Measurements from ENCODE around the gene FAM83E. TPM values are rescaled to one million over a fixed set of nuclear protein-coding genes. Genes with fewer than 3 reads are reported as not detected.

The FAM83E gene
- total RNA-seq, 1 donor from 2014 or later = 0.48 TPM

- DNase-seq (ENCODE audit: low spot score) = no peak
Observed at GRCh38 chr19:48628486-48629296, 13.8 kb upstream of the FAM83E start.

GRCh38 chr19:48627865-48628314, 13.0 kb upstream of the FAM83E start:
- DNase-seq (ENCODE audit: low spot score) = no peak

GRCh38 chr19:48627201-48627864, 12.5 kb upstream of the FAM83E start:
- DNase-seq (ENCODE audit: low spot score) = no peak

DNA sequence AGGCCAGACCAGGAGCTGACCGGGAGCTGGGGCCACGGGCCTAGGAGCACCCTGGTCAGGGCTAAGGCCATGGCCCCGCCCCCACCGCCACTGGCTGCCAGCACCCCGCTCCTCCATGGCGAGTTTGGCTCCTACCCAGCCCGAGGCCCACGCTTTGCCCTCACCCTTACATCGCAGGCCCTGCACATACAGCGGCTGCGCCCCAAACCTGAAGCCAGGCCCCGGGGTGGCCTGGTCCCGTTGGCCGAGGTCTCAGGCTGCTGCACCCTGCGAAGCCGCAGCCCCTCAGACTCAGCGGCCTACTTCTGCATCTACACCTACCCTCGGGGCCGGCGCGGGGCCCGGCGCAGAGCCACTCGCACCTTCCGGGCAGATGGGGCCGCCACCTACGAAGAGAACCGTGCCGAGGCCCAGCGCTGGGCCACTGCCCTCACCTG, 11.0 kb upstream of the FAM83E start:
- DNase-seq (ENCODE audit: low spot score) = no peak

GRCh38 chr19:48624791-48625723, 10.2 kb upstream of the FAM83E start:
- no peak for DNase-seq (ENCODE audit: low spot score)

DNA sequence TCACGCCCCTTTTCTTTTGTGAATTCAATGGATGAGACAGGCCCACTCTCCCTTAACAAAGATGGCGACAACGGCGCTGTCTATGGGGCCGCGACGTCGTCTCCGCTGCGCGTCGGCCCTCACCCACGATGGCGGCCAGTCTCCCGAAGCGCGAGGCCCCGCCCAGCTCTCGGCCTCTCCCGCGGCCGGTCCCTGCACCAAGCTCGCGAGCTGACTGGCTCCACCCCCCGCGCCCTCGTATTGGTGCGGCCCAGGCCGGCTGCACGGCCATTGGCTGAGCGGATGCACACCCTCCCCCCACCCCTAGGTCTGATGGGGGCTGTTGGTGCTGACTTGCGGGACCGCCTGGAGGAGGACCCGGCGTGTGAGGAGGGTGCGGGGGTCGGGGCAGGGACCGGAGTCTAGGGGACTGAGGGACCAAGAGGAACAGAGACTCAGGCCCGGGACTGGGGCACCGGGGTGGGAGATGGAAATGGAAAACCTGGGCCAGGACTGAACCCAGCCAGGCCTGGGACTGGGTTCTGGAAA, 9.3 kb upstream of the FAM83E start:
- peak; percentile 99 for DNase-seq (ENCODE audit: low spot score)

DNA sequence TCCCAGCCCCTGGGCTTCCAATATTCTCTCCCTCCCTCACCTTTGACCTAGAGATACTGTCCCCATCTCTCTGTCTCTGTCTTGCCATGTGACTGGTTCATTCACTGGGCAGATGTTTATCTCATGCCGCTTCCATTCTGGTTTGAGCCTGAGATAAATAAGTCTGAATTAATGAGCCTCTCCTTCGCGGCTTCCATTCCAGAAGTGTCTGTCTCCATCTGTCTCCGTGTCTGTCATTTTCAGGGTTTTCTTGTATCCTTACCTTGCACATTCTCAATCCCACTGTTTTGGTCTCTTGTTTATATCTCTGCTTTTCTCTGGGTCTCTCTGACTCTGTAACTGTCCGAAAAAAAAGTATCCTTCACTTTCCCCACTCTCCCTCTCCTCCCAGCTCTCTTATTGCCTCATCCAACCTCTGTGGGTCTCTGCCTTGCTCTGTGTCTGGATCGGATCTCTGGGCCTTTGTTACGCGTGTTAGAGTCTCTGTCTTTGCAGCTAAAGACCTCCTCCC, 8.7 kb upstream of the FAM83E start:
- no peak for DNase-seq (ENCODE audit: low spot score)

DNA sequence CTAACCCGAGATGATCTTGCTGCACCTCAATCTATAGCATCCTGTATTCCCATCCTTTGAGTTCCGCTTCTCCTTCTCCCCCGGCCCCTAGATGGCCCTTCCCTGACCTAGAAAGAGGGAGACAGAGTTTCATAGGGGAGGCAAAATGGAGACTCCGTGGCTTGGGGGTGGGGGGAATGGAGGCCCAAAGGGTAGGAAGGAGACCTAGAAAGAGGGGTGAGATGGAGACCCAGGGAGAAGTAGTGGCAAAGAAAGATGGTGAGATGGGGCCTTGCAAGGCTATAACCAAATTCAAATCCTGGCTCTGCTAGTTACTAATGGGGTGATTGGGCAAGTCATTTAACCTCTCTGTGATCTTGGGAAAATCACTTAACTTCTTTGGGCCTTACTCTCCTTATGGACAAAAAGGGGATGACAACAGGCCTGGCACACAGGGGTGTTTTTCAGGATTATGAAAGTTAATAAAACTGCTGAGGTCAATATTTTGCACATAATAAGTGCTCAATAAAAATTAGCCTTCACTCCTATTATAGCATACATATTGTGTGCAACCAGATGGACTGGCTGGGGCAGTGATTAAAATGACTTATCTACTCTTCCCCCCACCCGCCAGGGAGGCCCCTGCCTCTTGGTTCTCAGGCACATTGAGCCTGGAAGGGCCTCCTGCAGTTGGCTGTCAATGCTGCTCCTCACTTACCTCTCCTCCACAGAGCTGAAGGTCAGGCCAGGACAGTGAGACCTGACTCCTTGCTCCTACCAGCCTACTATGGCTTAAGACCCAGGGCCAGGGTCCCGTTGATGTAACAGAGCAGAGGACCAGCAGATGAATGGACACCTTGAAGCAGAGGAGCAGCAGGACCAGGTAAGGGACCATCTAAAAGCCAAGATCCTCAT, 5.1 kb upstream of the FAM83E start:
- no peak for DNase-seq (ENCODE audit: low spot score)

DNA sequence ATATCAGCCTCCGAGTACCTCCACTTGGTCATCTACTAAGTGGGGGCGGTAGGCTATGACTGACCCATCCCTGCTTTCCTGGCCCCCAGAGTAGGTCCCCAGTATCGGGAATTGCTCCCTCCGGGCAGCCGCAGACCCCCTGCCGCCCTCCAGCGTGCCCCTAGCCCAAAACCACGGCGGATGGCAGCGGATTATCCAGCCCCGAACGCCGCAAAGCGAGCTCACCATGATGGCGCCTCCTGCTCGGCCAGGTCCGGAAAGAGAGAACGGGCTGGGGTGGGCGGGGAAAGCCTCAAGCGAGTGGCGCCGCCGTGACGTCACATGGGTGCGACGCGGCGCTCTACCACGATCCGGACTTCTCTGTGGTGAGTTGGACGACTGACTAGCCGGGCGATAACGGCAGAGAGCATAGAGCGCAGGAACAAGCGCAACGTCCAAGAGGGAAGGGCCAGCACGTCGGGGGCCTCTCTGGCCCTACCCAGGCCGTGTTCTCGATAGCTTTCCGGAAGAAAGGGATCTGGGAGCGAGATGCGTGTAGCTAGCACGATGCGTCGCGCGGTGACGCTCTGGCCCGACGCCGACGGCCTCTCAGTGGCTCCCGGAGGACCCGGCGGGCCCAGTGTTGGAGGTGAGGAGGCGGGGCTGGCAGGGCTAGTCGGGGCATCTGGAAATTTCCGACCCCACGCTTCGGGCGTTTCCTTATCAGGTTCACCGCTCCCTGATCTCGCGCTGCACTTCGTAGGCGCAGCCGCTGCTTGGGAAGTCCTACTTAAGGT, 4.2 kb upstream of the FAM83E start, which contains the start of the genes RPL18 and SPHK2:
RPL18 (minus strand) TSS at position 263 of the 776 bp plus-strand sequence; CDS start at position 228, 35 bp downstream.
SPHK2 (plus strand) TSS at position 591 of the 776 bp plus-strand sequence. CDS start 1,009 bp downstream, outside the sequence.
- peak; percentile 100 for DNase-seq (ENCODE audit: low spot score)

GRCh38 chr19:48618278-48618915, 3.5 kb upstream of the FAM83E start:
- DNase-seq (ENCODE audit: low spot score) = no peak

DNA sequence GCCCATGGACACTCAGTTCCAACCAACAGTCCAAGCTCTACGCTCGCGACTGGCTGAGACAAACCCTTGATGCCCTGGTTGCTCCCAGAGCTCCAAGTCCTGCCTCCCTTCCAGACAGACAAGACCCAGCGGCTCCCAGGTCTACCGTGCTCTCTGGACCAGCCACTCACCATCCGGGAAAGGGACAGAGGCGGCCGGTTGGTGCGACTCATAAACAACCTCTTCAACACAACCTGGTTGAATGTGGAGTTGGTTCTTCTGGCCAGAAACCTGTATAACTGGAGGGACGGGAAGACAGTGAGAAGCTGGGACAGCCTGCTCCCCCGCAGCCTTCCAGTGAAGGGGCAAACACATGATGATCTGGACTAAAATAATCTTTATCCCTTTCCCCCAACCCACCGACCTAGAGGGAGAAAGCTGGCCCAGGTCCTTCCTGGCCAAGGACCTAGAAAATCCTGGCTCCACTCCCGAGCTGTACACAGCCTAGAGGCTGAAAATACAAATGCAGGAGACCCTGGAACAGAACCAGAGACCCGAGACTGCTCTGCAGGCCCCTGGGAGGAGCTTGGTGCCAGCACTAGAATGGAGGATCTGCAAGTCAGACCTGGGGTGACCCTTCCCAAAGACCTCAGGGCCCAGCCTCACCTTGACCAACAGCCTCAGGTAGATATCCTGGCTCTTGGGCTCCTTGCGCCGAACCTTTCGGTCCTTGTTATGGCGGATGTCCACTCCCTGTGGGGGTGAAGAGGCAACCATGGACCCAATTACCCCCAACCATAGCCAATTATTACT, 2.5 kb upstream of the FAM83E start:
- DNase-seq (ENCODE audit: low spot score) = no peak

DNA sequence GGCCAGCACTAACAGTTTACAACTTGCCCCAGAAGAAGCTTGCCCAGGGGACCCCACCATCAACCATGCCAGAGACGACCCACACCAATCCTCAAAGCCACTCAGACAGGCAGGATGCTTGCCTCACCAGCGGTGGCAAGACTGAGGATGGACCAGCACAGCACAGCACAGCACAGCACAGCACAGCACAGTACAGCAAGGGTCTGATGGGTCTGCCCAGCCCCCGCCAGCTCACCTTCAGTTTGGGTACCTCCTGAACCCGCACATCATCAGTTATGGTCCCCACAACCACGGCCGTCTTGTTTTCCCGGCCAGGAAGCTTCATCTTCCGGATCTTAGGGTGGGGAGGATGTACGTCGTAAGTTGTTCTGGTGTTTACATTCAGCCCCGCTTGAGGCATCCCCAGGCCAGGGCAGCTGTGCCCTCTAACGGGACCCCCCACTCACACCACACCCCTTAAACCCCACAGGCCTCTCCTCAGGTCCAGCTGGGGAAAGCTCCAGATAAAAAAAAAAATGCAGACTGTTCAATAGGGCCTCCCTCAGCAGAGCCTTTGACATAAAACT, 1.7 kb upstream of the FAM83E start:
- DNase-seq (ENCODE audit: low spot score) = no peak

DNA sequence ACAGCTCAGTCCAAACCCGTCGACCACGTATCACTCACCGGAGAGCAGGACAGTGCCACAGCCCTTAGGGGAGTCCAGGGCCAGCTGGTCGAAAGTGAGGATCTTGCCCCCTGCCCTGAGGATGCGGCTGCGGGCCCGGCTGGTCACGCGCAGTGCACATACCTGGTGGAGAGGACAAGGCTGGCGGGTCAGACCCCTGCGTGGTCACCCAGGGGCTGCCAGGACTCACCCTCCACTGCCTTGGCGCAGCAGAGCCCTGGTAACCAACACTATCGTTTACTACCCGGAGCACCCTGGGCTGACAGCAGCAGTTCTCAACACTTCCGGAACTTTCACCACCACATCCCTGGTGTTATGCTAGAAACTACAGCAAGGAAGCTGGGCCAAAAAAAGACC, 1.2 kb upstream of the FAM83E start:
- no peak for DNase-seq (ENCODE audit: low spot score)

- DNase-seq (ENCODE audit: low spot score) = no peak
Observed at GRCh38 chr19:48615231-48616040, 560 bp upstream of the FAM83E start.

GRCh38 chr19:48613852-48614435, 932 bp downstream of the FAM83E start:
- no peak for DNase-seq (ENCODE audit: low spot score)

All from umbilical cord (tissue), 2 donors.